Heart right ventricle (tissue), 16 donors: Measurements from ENCODE around the gene BACH1. TPM values are rescaled to one million over a fixed set of nuclear protein-coding genes. Genes with fewer than 3 reads are reported as not detected.

Experiments used
- ATAC-seq, 8 donors: fragments of 200-7000 bp; cut with Tn5 transposase; one replicate each; pipeline ENCODE4 v1.9.1; 2020; ENCODE audit warnings: mild to moderate bottlenecking in 8 of 8, moderate library complexity in 8 of 8, moderate number of reproducible peaks in 1 of 8
- DNase-seq, 2 donors: peaks; one replicate each; pipeline ENCODE4 v3.0.0-alpha.2; 2020
- H3K27ac ChIP-seq, 10 donors: fragments of 200-600 bp; sonication (generic) in 2 of 10; one replicate each; pipeline versions ENCODE4 v1.5.0 to v1.8.0; 2020 to 2022; ENCODE audit warnings: mild to moderate bottlenecking in 3 of 10
- H3K27me3 ChIP-seq, 7 donors: fragments of 200-600 bp; one replicate each; pipeline ENCODE4 v1.8.0; 2021 to 2022; ENCODE audit warnings: mild to moderate bottlenecking in 2 of 7
- H3K36me3 ChIP-seq, 9 donors: fragments of 200-600 bp; sonication (generic) in 1 of 9; one replicate each; pipeline versions ENCODE4 v1.5.0 to v1.8.0; 2020 to 2022; ENCODE audit warnings: mild to moderate bottlenecking in 2 of 9
- H3K4me1 ChIP-seq, 9 donors: fragments of 200-600 bp; sonication (generic) in 1 of 9; one replicate each; pipeline versions ENCODE4 v1.5.0 to v1.8.0; 2020 to 2022; ENCODE audit warnings: mild to moderate bottlenecking in 4 of 9
- H3K4me3 ChIP-seq, 10 donors: fragments of 200-600 bp; sonication (generic) in 2 of 10; one replicate each; pipeline versions ENCODE4 v1.5.0 to v1.8.0; 2020 to 2022; ENCODE audit warnings: mild to moderate bottlenecking in 7 of 10, moderate library complexity in 2 of 10
- H3K9me3 ChIP-seq, 11 donors: fragments of 200-600 bp in 10 of 11; sonication (generic) in 2 of 11; one replicate each; pipeline versions ENCODE4 v1.5.0 to v1.8.0; 2013 to 2022; ENCODE audit warnings: mild to moderate bottlenecking in 2 of 11, control low read depth in 1 of 11, moderate library complexity in 1 of 11
- CTCF ChIP-seq, 9 donors: fragments of 200-600 bp; sonication (generic) in 2 of 9; IDR thresholded peaks; one replicate each; pipeline versions ENCODE4 v1.5.0 to v1.8.0; 2021 to 2022; ENCODE audit warnings: antibody characterized with exemption in 9 of 9, mild to moderate bottlenecking in 5 of 9, moderate library complexity in 1 of 9
- WGBS, 2 donors: extraction: QIAGEN DNeasy Blood & Tissue Kit; methylation state at CpG; one replicate each; pipeline ENCODE4 v1.1.7; 2013; ENCODE audit warnings: inconsistent platforms in 1 of 2; 5-methylcytosine and 5-hydroxymethylcytosine counted together
- intact Hi-C, 10 donors: fragments of 100-400 bp; cut with DNase I; formaldehyde crosslinking; loops; one replicate each; pipeline versions ENCODE4 v1.11.1 to v1.14.2; 2022
- polyA plus RNA-seq, 2 donors: library from polyadenylated mRNA; stranded (reverse); fragments of 200-250 nt; gene quantifications; one replicate each; pipeline ENCODE4 v1.2.3, GENCODE V29; 2013
- total RNA-seq, 10 donors: library from RNA; stranded (reverse); fragmentation: NEBNext Ultra II Directional in 3 of 10; extraction: Animal tissue kit (Norgen Biotek cat#: 25700) in 3 of 10; gene quantifications; one replicate each; pipeline versions ENCODE4 v1.2.1 to v1.2.4, GENCODE V29; 2021 to 2023
- donor health status: Arrhythmogenic right ventricular cardiomyopathy.
- donor health status: ischemic (EF 13 %, LVEDD 7.1; RV severe dilation, severe dysfunction).
- donor health status: healthy with polysubstance abuse.
- donor health status: DM: no; HTN: yes; CAD: no.
- donor health status: DM: no; HTN: no; CAD: no.
- donor health status: ischemic (EF 25% LVEDD 6.9; RV normal size, moderate dysfunction).
- donor health status: ischemic (EF 25% LVEDD 5.7; RV mildly dilated, moderate dysfunction).
- donor health status: healthy.
- donor health status: DM: yes; HTN: yes; CAD: no.
- donor health status: Ischemic cardiomyopathy.
- donor health status: ischemic (EF 35%, LVEDD 5.7; RV mildly dilated, moderate dysfunction).
- donor health status: nonischemic (EF 11% LVEDD 7.7; RV severe dilation, severe dysfunction).
- donor health status: DM: yes; HTN: yes; CAD: no.
- donor health status: PGD.
- donor health status: ischemic (EF 29% LVEDD 5.4; RV normal size, mild dysfunction).
- donor health status: nonischemic (EF 23%, LVEDD 6.1; RV moderate dilation, normal function).

BACH1 gene
- total and polyA plus RNA-seq, 12 donors: 2.7 to 78.7 (median 44.5) TPM

DNA sequence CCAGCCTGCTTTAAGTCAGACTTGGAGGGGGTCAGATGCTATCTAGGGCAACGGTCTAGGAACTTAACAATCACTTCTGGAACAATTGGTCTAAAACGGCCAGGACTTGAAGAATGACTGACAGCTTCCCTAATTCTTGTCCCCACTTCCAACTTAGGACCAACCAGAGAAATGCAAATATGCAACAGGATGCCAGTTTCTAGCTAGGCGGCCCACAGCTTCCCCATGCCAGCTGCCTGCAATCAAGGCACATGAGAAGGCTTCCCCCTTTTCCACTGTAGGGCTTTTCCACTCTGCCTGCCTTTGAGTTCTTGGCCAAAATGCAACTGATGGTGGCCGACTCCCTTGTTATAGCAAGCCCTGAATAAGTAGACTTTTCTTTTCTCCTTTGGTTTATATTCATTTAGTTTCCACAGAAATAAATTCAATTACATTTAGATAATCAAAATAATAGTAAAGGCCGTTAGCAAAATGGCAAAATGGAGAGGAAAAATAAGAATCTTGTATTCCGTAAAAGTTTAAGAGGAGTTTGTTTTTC is 80.9 kb downstream of the BACH1 start:
- WGBS, 2 donors: 84 to 91% methylated on average over 6 of the region's 6 CpGs
- H3K4me3 ChIP-seq: no peak overlapping the region
- H3K36me3 ChIP-seq: no peaks in the 10 kb centered on the region
- peaks cover 0 to 6% (median 0%) of the 10 kb centered on the region in 11 donors for H3K9me3 ChIP-seq
- ATAC-seq (no peak), DNase-seq (no peak)
- H3K27me3 ChIP-seq: no peaks in the 10 kb centered on the region
- intact Hi-C loops: loop anchor here in 3 of 10 donors (10.0 kb wide), 1 partner anchor 145 kb away; no protein-coding TSS in a partner anchor
- H3K4me1 ChIP-seq: peaks cover 0 to 5% (median 0%) of the 10 kb centered on the region in 9 donors
- no peak for TF ChIP-seq CTCF (IDR thresholded peaks at IDR 0.05)
- H3K27ac ChIP-seq: no peak overlapping the region

- no peak for ATAC-seq
- Histone ChIP-seq H3K27me3 (no peaks in the 10 kb centered on the region), H3K9me3 (peaks cover 0 to 6% (median 0%) of the 10 kb centered on the region in 11 donors), H3K4me3 (no peak overlapping the region), H3K36me3 (no peaks in the 10 kb centered on the region), H3K4me1 (no peaks in the 10 kb centered on the region), H3K27ac (no peak overlapping the region)
- no peak for TF ChIP-seq CTCF (IDR thresholded peaks at IDR 0.05)
- DNase-seq: no peak
- WGBS, 2 donors: 94 to 97% methylated on average over 4 of the region's 4 CpGs
- intact Hi-C loops: no loop called here
Measured at GRCh38 chr21:29382030-29382654, 83.4 kb downstream of the BACH1 start.

DNA sequence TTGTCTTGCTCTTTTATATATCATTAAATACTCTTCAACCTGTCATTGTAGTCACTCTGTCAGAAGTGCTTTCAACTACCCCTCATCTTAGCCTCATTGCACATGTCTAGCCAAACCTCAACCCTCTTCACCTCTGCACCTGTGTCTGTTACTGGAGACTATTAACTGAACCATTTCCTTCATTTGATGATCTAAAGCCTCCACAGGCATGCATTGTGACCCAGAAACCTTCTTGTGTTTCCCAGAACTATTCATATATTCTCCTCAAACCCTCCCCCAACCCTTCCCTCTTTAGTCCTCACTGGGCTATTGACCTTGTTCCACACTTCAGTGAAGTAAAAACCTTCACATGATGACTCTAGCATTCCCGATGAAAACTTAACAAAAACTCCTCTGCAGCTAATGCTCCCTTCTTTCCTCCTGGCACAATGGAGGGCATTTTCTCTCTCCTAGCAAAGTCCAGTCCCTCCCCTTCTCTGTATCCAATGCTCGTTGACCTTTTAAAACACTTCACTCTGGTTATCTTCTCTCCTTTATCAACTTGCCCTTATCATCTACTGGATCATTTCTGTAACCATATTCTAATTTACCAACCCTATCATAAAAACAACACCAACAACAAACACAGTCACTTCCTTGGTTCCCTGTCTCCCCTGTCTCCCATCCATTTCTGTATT is 86.1 kb downstream of the BACH1 start:
- H3K9me3 ChIP-seq: peaks cover 0 to 2% (median 0%) of the 10 kb centered on the region in 11 donors
- H3K27ac ChIP-seq: no peak overlapping the region
- no peaks in the 10 kb centered on the region for H3K4me1 ChIP-seq
- ATAC-seq (no peak), DNase-seq (no peak)
- H3K36me3 ChIP-seq: peaks cover 0 to 4% (median 0%) of the 10 kb centered on the region in 9 donors
- H3K27me3 ChIP-seq: no peaks in the 10 kb centered on the region
- TF ChIP-seq CTCF (IDR thresholded peaks at IDR 0.05): no peak
- 61 to 68% methylated on average over 2 of the region's 2 CpGs for WGBS, 2 donors
- H3K4me3 ChIP-seq: no peak overlapping the region
- intact Hi-C loops: no loop called here

- Histone ChIP-seq H3K9me3 (no peaks in the 10 kb centered on the region), H3K27me3 (no peaks in the 10 kb centered on the region), H3K36me3 (peaks cover 0 to 4% (median 0%) of the 10 kb centered on the region in 9 donors), H3K27ac (no peak overlapping the region), H3K4me1 (no peaks in the 10 kb centered on the region), H3K4me3 (no peak overlapping the region)
- intact Hi-C loops: no loop called here
- DNase-seq: no peak
- 89 to 90% methylated on average over 6 of the region's 6 CpGs for WGBS, 2 donors
- TF ChIP-seq CTCF (IDR thresholded peaks at IDR 0.05): no peak
- ATAC-seq: no peak
Measured at GRCh38 chr21:29385934-29386520, 87.3 kb downstream of the BACH1 start.
